H1 (cell line): ENCODE data around the gene PDP2. TPM values are rescaled to one million over a fixed set of nuclear protein-coding genes. Genes with fewer than 3 reads are reported as not detected.

Experiments used
- CTCF ChIA-PET: fragments of 300-600 bp; sonication (Branson Sonifier 250); formaldehyde crosslinking; loops from one replicate; lab custom pipeline; 2021; ENCODE audit not compliant: partially characterized antibody; lab: Charles Lee
- POLR2A ChIA-PET: fragments of 300-600 bp; sonication (Branson Sonifier 250); formaldehyde crosslinking; loops from one replicate; lab custom pipeline; 2021; ENCODE audit warnings: inconsistent platforms; ENCODE audit not compliant: partially characterized antibody; lab: Charles Lee
- DNase-seq, 2 experiments: peaks; one replicate each; pipeline versions ENCODE4 v3.0.0 to v3.0.0-alpha.2; 2010 to 2022; ENCODE audit warnings: low spot score in 2 of 2, low read depth in 1 of 2, mixed read lengths in 1 of 2
- FAIRE-seq: peaks from 2 replicates; lab custom pipeline; 2011; peaks lifted over from hg19 to GRCh38; lab: Jason Lieb, UNC
- H2AFZ ChIP-seq: 2 replicates; pipeline ENCODE4 v1.8.1; 2012; ENCODE audit warnings: low read length, inconsistent platforms
- H2AK5ac ChIP-seq: 2 replicates; pipeline ENCODE4 v1.6.1; 2013; ENCODE audit warnings: low read depth, low read length
- H2BK120ac ChIP-seq: replicated peaks from 2 replicates; pipeline ENCODE3; 2013; ENCODE audit warnings: low read depth, low read length, inconsistent platforms
- H2BK12ac ChIP-seq: 2 replicates; pipeline ENCODE4 v1.6.1; 2013; ENCODE audit warnings: low read depth, low read length
- H2BK15ac ChIP-seq: 2 replicates; pipeline ENCODE4 v1.6.1; 2013; ENCODE audit warnings: low read length
- H2BK20ac ChIP-seq: 2 replicates; pipeline ENCODE4 v1.6.1; 2013; ENCODE audit warnings: low read length
- H2BK5ac ChIP-seq: 2 replicates; pipeline ENCODE4 v1.6.1; 2013; ENCODE audit warnings: low read depth, low read length
- H3K14ac ChIP-seq: 2 replicates; pipeline ENCODE4 v1.6.1; 2013; ENCODE audit warnings: inconsistent platforms; ENCODE audit not compliant: insufficient read length
- H3K18ac ChIP-seq: 2 replicates; pipeline ENCODE4 v1.6.1; 2013; ENCODE audit warnings: low read length; ENCODE audit errors: extremely low read depth
- H3K23ac ChIP-seq: 2 replicates; pipeline ENCODE4 v1.6.1; 2013; ENCODE audit warnings: inconsistent platforms; ENCODE audit not compliant: insufficient read length
- H3K23me2 ChIP-seq: 2 replicates; pipeline ENCODE4 v1.6.1; 2013; ENCODE audit warnings: low read depth, low read length
- H3K27ac ChIP-seq: 2 replicates; pipeline ENCODE4 v1.6.1; 2011; ENCODE audit warnings: low read depth, low read length, inconsistent platforms
- H3K27me3 ChIP-seq, 4 experiments: replicated peaks in 1 of 4; 1 replicate in 1 of 4; 2 replicates in 3 of 4; pipeline versions ENCODE4 v1.6.1 to v1.8.1; 2011 to 2013; ENCODE audit warnings: low read length in 3 of 4, mild to moderate bottlenecking in 3 of 4, inconsistent platforms in 2 of 4, mixed read lengths in 2 of 4, moderate library complexity in 1 of 4; ENCODE audit not compliant: control insufficient read depth in 3 of 4, insufficient read depth in 3 of 4; ENCODE audit errors: extremely low read depth in 1 of 4
- H3K36me3 ChIP-seq, 4 experiments: 2 replicates each; pipeline versions ENCODE4 v1.6.1 to v1.8.1; 2011 to 2013; ENCODE audit warnings: mild to moderate bottlenecking in 4 of 4, low read length in 3 of 4, moderate library complexity in 2 of 4, control low read depth in 1 of 4, inconsistent platforms in 1 of 4; ENCODE audit not compliant: insufficient read depth in 4 of 4, control insufficient read depth in 2 of 4
- H3K4ac ChIP-seq: replicated peaks from 2 replicates; pipeline ENCODE3; 2013; ENCODE audit warnings: low read length, low read depth, mixed read lengths, inconsistent platforms; ENCODE audit not compliant: insufficient read length
- H3K4me1 ChIP-seq, 4 experiments: replicated peaks in 1 of 4; 1 replicate in 1 of 4; 2 replicates in 3 of 4; pipeline versions ENCODE4 v1.6.1 to v1.8.1; 2011 to 2013; ENCODE audit warnings: low read length in 3 of 4, inconsistent platforms in 2 of 4, mixed read lengths in 1 of 4; ENCODE audit not compliant: insufficient read depth in 4 of 4, control insufficient read depth in 3 of 4
- H3K4me2 ChIP-seq, 2 experiments: 2 replicates each; pipeline versions ENCODE4 v1.6.1 to v1.8.1; 2011 to 2013; ENCODE audit warnings: low read depth in 2 of 2, low read length in 2 of 2, control low read depth in 1 of 2, inconsistent platforms in 1 of 2, mild to moderate bottlenecking in 1 of 2; ENCODE audit not compliant: insufficient read depth in 1 of 2
- H3K4me3 ChIP-seq, 4 experiments: fragments of 200-600, 300-600 bp in 1 of 4; sonication (generic), shearing (Covaris generic), sonication (Bioruptor Twin) in 1 of 4; 2 replicates each; pipeline versions ENCODE4 v1.5.1 to v1.8.1; 2011 to 2016; ENCODE audit warnings: low read length in 4 of 4, low read depth in 3 of 4, control low read depth in 2 of 4, inconsistent platforms in 2 of 4, mild to moderate bottlenecking in 2 of 4, mixed read lengths in 1 of 4, moderate library complexity in 1 of 4; ENCODE audit not compliant: insufficient read depth in 2 of 4; ENCODE audit errors: extremely low read depth in 1 of 4
- H3K56ac ChIP-seq: replicated peaks from 2 replicates; pipeline ENCODE3; 2013; ENCODE audit warnings: low read depth, mild to moderate bottlenecking, mixed read lengths, low read length, inconsistent platforms; ENCODE audit not compliant: insufficient read length
- H3K79me1 ChIP-seq: 2 replicates; pipeline ENCODE4 v1.6.1; 2013; ENCODE audit warnings: low read depth, low read length, control low read depth
- H3K79me2 ChIP-seq, 2 experiments: 2 replicates each; pipeline versions ENCODE4 v1.6.1 to v1.8.1; 2012 to 2013; ENCODE audit warnings: low read length in 2 of 2, mild to moderate bottlenecking in 2 of 2, inconsistent platforms in 1 of 2; ENCODE audit not compliant: insufficient read depth in 2 of 2, control insufficient read depth in 1 of 2
- H3K9ac ChIP-seq, 4 experiments: replicated peaks in 1 of 4; 1 replicate in 1 of 4; 2 replicates in 3 of 4; pipeline versions ENCODE4 v1.6.1 to v1.8.1; 2011 to 2013; ENCODE audit warnings: low read depth in 3 of 4, low read length in 3 of 4, control low read depth in 2 of 4, mild to moderate bottlenecking in 2 of 4, moderate library complexity in 2 of 4, inconsistent platforms in 1 of 4; ENCODE audit errors: extremely low read depth in 1 of 4
- H3K9me3 ChIP-seq, 2 experiments: 2 replicates each; pipeline versions ENCODE4 v1.6.1 to v1.8.1; 2012 to 2013; ENCODE audit warnings: mild to moderate bottlenecking in 2 of 2, moderate library complexity in 2 of 2, control low read depth in 1 of 2, inconsistent platforms in 1 of 2, low read depth in 1 of 2, low read length in 1 of 2, mixed read lengths in 1 of 2; ENCODE audit not compliant: insufficient read depth in 2 of 2
- H4K20me1 ChIP-seq, 2 experiments: replicated peaks in 1 of 2; 2 replicates each; pipeline versions ENCODE3 to v1.8.1; 2011 to 2013; ENCODE audit warnings: inconsistent platforms in 2 of 2, low read length in 2 of 2, mild to moderate bottlenecking in 1 of 2; ENCODE audit not compliant: insufficient read depth in 2 of 2, control insufficient read depth in 1 of 2
- H4K5ac ChIP-seq: 2 replicates; pipeline ENCODE4 v1.6.1; 2013; ENCODE audit warnings: low read length, low read depth, mixed read lengths, inconsistent platforms; ENCODE audit not compliant: insufficient read length
- H4K8ac ChIP-seq: 2 replicates; pipeline ENCODE4 v1.8.0; 2013; ENCODE audit warnings: mild to moderate bottlenecking, moderate library complexity, low read length, inconsistent platforms; ENCODE audit not compliant: insufficient read depth; ENCODE audit errors: extremely low read depth
- H4K91ac ChIP-seq: replicated peaks from 2 replicates; pipeline ENCODE3; 2013; ENCODE audit warnings: low read length, mixed read lengths, inconsistent platforms; ENCODE audit not compliant: insufficient read length
- CHD2 ChIP-seq: IDR thresholded peaks from 2 replicates; pipeline ENCODE4 v1.6.1; 2012; ENCODE audit warnings: low read length, improper control_type of control experiment
- GTF2F1 ChIP-seq: IDR thresholded peaks from 2 replicates; pipeline ENCODE4 v1.6.1; 2012; ENCODE audit warnings: low read depth, low read length, improper control_type of control experiment, borderline replicate concordance
- NANOG ChIP-seq: IDR thresholded peaks from 2 replicates; pipeline ENCODE4 v1.6.1; 2011; ENCODE audit warnings: low read length, low read depth, mild to moderate bottlenecking, inconsistent platforms; ENCODE audit not compliant: insufficient read depth, poor library complexity, severe bottlenecking
- NRF1 ChIP-seq: IDR thresholded peaks from 2 replicates; pipeline ENCODE4 v1.6.1; 2011; ENCODE audit warnings: mild to moderate bottlenecking, low read depth, low read length, improper control_type of control experiment
- POU5F1 ChIP-seq: IDR thresholded peaks from 2 replicates; pipeline ENCODE4 v1.6.1; 2011; ENCODE audit warnings: low read depth, mild to moderate bottlenecking, low read length, moderate library complexity
- SIX5 ChIP-seq: IDR thresholded peaks from 2 replicates; pipeline ENCODE4 v1.6.1; 2011; ENCODE audit warnings: mild to moderate bottlenecking, low read depth, low read length
- SP1 ChIP-seq: IDR thresholded peaks from 2 replicates; pipeline ENCODE4 v1.6.1; 2011; ENCODE audit warnings: low read depth, low read length
- SUZ12 ChIP-seq: fragments of 200-600 bp; sonication (generic); IDR thresholded peaks from 2 replicates; pipeline ENCODE4 v1.6.1; 2012; ENCODE audit warnings: mild to moderate bottlenecking, inconsistent platforms, low read length, moderate library complexity, mixed read lengths
- TAF1 ChIP-seq: IDR thresholded peaks from 2 replicates; pipeline ENCODE4 v1.6.1; 2011; ENCODE audit warnings: mild to moderate bottlenecking, low read depth, low read length
- TBP ChIP-seq: IDR thresholded peaks from 2 replicates; pipeline ENCODE4 v1.6.1; 2011; ENCODE audit warnings: low read depth, low read length, improper control_type of control experiment
- TEAD4 ChIP-seq: IDR thresholded peaks from 2 replicates; pipeline ENCODE4 v1.6.1; 2012; ENCODE audit warnings: low read depth, low read length, inconsistent platforms, mixed read lengths
- YY1 ChIP-seq: IDR thresholded peaks from 2 replicates; pipeline ENCODE4 v1.6.1; 2011; ENCODE audit warnings: low read depth, mild to moderate bottlenecking, low read length
- WGBS, 2 experiments: shearing (Covaris generic) in 1 of 2; methylation state at CpG; one replicate each; pipeline versions ENCODE4 v1.1.6 to v1.1.7; 2013 to 2015; ENCODE audit warnings: low lambda C conversion rate in 2 of 2, mixed read lengths in 2 of 2, inconsistent platforms in 1 of 2, low coverage in 1 of 2, missing lambda C conversion rate in 1 of 2; ENCODE audit not compliant: insufficient replicate concordance in 2 of 2, insufficient coverage in 1 of 2, insufficient read length in 1 of 2; ENCODE audit errors: extremely low coverage in 1 of 2, missing lambda C conversion rate in 1 of 2; 5-methylcytosine and 5-hydroxymethylcytosine counted together
- polyA plus RNA-seq, 7 experiments: library from polyadenylated mRNA; depleted of rRNA in 3 of 7; stranded (reverse) in 5 of 7; unstranded in 2 of 7; fragments of >200 nt in 5 of 7; fragments of 200-250 nt in 2 of 7; gene quantifications; 1 replicate in 5 of 7; 2 replicates in 1 of 7; 4 replicates in 1 of 7; pipeline versions ENCODE4 v1.2.1 to v1.2.3, GENCODE V29; 2011 to 2013; ENCODE audit warnings: missing spikeins in 2 of 7, mixed read lengths in 2 of 7
- total RNA-seq: library from RNA; stranded (reverse); fragmentation: NEBNext Ultra II Directional; extraction: Animal tissue kit (Norgen Biotek cat#: 25700); gene quantifications from 2 replicates; pipeline ENCODE4 v1.2.1, GENCODE V29; 2021
- TF ChIP-seq, protein P1 (sequence below): IDR thresholded peaks from 2 replicates; pipeline ENCODE4 v1.6.1; 2012; ENCODE audit warnings: low read length, inconsistent platforms

PDP2 gene
- total and polyA plus RNA-seq, 2 of the 8 experiments (the other 6 are each of a cell fraction or from before 2014, with no cell fraction given) = 11.7 to 36.5 TPM

DNA sequence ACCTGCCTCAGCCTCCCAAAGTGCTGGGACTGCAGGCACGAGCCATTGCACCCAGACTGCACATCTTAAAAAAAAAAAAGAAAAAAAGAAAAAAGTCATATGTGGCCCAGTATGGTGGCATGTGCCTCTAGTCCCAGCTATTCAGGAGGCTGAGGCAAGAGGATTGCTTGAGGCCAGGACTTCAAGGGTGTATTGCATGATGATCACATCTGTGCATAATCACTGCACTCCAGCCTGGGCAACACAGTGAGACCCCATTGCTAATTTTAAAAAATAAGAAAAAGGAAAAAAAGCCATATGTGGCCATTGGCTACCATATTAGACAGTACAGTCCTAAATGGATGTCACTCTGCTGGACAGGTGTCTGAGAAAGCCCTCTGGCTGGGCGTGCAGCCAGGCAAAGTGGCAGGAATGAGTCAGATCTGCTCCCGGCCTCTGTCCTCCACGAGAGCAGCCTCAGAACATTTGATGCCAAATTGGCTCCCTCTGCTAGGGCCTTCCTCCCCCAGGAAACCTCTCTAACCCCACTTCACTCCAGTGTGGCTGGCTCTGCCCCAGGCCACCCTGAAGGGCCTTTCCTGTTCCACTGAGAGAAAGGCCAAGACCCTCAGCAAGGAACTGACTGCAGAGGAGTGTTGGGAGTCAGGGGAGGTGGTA lies 21.4 kb upstream of the PDP2 start:
- Histone ChIP-seq H2BK12ac (no peak overlapping the region), H3K4me3 (no peak overlapping the region), H3K4me2 (no peak overlapping the region), H2AFZ (no peak overlapping the region), H2BK15ac (no peak overlapping the region), H3K27me3 (no peaks in the 10 kb centered on the region), H4K91ac (no peak overlapping the region), H3K4me1 (no peaks in the 10 kb centered on the region), H2BK120ac (no peak overlapping the region), H3K18ac (no peak overlapping the region), H3K27ac (no peak overlapping the region), H3K14ac (no peak overlapping the region), H2AK5ac (no peak overlapping the region), H3K56ac (no peak overlapping the region), H4K8ac (no peak overlapping the region)
- FAIRE-seq = no peak
- ChIA-PET POLR2A (interaction anchor here (0.9 to 1.0 kb wide), 2 partner anchors 9 to 12 kb away, joined by 3 to 6 read pairs; no protein-coding TSS in a partner anchor), CTCF (interaction anchor here (0.7 to 9.3 kb wide), 7 partner anchors 9 to 29 kb away, joined by 3 to 80 read pairs (median 4); partner anchors contain the start of gene NAE1)
- DNase-seq = no peak
- TF ChIP-seq NANOG (no peak), POU5F1 (no peak), SUZ12 (no peak), GTF2F1 (no peak), TBP (no peak), NRF1 (no peak), SP1 (no peak), SIX5 (no peak), CHD2 (no peak), TEAD4 (no peak), TAF1 (no peak), YY1 (no peak)
- TF ChIP-seq, protein P1, sequence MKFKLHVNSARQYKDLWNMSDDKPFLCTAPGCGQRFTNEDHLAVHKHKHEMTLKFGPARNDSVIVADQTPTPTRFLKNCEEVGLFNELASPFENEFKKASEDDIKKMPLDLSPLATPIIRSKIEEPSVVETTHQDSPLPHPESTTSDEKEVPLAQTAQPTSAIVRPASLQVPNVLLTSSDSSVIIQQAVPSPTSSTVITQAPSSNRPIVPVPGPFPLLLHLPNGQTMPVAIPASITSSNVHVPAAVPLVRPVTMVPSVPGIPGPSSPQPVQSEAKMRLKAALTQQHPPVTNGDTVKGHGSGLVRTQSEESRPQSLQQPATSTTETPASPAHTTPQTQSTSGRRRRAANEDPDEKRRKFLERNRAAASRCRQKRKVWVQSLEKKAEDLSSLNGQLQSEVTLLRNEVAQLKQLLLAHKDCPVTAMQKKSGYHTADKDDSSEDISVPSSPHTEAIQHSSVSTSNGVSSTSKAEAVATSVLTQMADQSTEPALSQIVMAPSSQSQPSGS = no peak
- TF ChIP-seq, all 59 proteins: peak for 0
- Histone ChIP-seq H2BK20ac (no peak overlapping the region), H3K79me1 (no peaks in the 10 kb centered on the region), H3K9ac (no peak overlapping the region), H3K9me3 (no peaks in the 10 kb centered on the region), H3K79me2 (no peaks in the 10 kb centered on the region), H3K23me2 (no peaks in the 10 kb centered on the region), H4K20me1 (no peaks in the 10 kb centered on the region), H3K4ac (no peak overlapping the region), H3K36me3 (no peaks in the 10 kb centered on the region), H2BK5ac (no peak overlapping the region), H4K5ac (no peak overlapping the region), H3K23ac (no peak overlapping the region)
- 73% methylated on average over 4 of the region's 4 CpGs; no CpG with 5 or more reads in 1 of the 2 experiments for WGBS, 2 experiments
